Posterior vena cava (tissue), 2 donors: ENCODE measurements around the gene ZNF479. TPM values are rescaled to one million over a fixed set of nuclear protein-coding genes. Genes with fewer than 3 reads are reported as not detected.
"Not testable (repeated sequence)": the region's sequence is repeated elsewhere in the genome, so short reads cannot be mapped to it uniquely, and the experiment has no call there.

ENCODE experiments used
- DNase-seq: peaks from one replicate; pipeline ENCODE4 v3.0.0-alpha.2; 2020; ENCODE audit warnings: low spot score
- intact Hi-C, 2 donors: fragments of 100-400 bp; cut with DNase I; formaldehyde crosslinking; loops; one replicate each; pipeline versions ENCODE4 v1.14.1 to v1.14.2; 2022 to 2023
- long read RNA-seq, 2 donors: library from polyadenylated mRNA; unstranded; transcript quantifications; one replicate each; pipeline ENCODE4 v2.0.0, GENCODE V29; 2020 to 2021
- total RNA-seq, 2 donors: library from RNA; stranded (reverse); fragmentation: NEBNext Ultra II Directional; extraction: Animal tissue kit (Norgen Biotek cat#: 25700); gene quantifications; one replicate each; pipeline ENCODE4 v1.2.1, GENCODE V29; 2021
- donor health status: DM: yes; HTN: yes; CAD: no.
- donor health status: DM: yes; HTN: yes; CAD: no.

Gene ZNF479
- total RNA-seq = not detected
- long read RNA-seq, donor 1 = 0 reads
- long read RNA-seq, donor 2 = 0 reads

- DNase-seq, intact Hi-C loops: not testable (repeated sequence)
These were observed at the start of gene ZNF479 for GRCh38 chr7:57132336-57132735. ZNF479 (minus strand) TSS chr7:57132436; CDS start chr7:57132324, 112 bp downstream.

- peak; percentile 67 for DNase-seq
- intact Hi-C loops = no loop called here
These were observed 49.8 kb upstream of the ZNF479 start for GRCh38 chr7:57182031-57182430.

- DNase-seq = peak; percentile 62
- intact Hi-C loops = no loop called here
These were observed 49.0 kb upstream of the ZNF479 start for GRCh38 chr7:57181281-57181680.

- peak; percentile 69 for DNase-seq
- intact Hi-C loops = no loop called here
These were observed 47.7 kb upstream of the ZNF479 start for GRCh38 chr7:57179776-57180415.

- peak; percentile 58 for DNase-seq
- intact Hi-C loops = no loop called here
These were observed 46.5 kb upstream of the ZNF479 start for GRCh38 chr7:57178768-57179139.

- intact Hi-C loops = no loop called here
- DNase-seq = peak; percentile 45
These were observed 45.9 kb upstream of the ZNF479 start for GRCh38 chr7:57177856-57178767.

GRCh38 chr7:57176928-57177635 lies 44.8 kb upstream of the ZNF479 start:
- intact Hi-C loops = no loop called here
- DNase-seq = no peak

GRCh38 chr7:57165285-57165899 lies 33.2 kb upstream of the ZNF479 start:
- intact Hi-C loops = no loop called here
- no peak for DNase-seq

GRCh38 chr7:57120123-57120784 lies 12.0 kb downstream of the ZNF479 start:
- intact Hi-C loops, DNase-seq: not testable (repeated sequence)
